Nephron (organoid): ENCODE data around the gene CRYGN.

Source experiments
- H3K27ac Mint-ChIP-seq, 3 experiments: 2 replicates each; pipeline ENCODE4 v1.8.0; 2020; ENCODE audit warnings: mixed read lengths in 3 of 3, mild to moderate bottlenecking in 2 of 3, moderate library complexity in 1 of 3
- H3K27me3 Mint-ChIP-seq: 2 replicates; pipeline ENCODE4 v1.8.0; 2021; ENCODE audit warnings: low read depth, mild to moderate bottlenecking, moderate library complexity, mixed read lengths
- H3K36me3 Mint-ChIP-seq: 2 replicates; pipeline ENCODE4 v1.8.0; 2020; ENCODE audit warnings: low read depth, mixed read lengths
- H3K4me1 Mint-ChIP-seq: 2 replicates; pipeline ENCODE4 v1.8.0; 2020; ENCODE audit warnings: mixed read lengths
- H3K4me3 Mint-ChIP-seq, 3 experiments: 2 replicates each; pipeline ENCODE4 v1.8.0; 2020; ENCODE audit warnings: mild to moderate bottlenecking in 3 of 3, mixed read lengths in 3 of 3, moderate library complexity in 2 of 3
- H3K9me3 Mint-ChIP-seq: 2 replicates; pipeline ENCODE4 v1.8.0; 2020; ENCODE audit warnings: mixed read lengths
- CTCF ChIP-seq, 3 experiments: fragments of 200-600 bp; sonication (generic); IDR thresholded peaks; one replicate each; pipeline ENCODE4 v1.5.0; 2021; ENCODE audit warnings: antibody characterized with exemption in 3 of 3; ENCODE audit not compliant: unreplicated experiment in 3 of 3

The CRYGN gene

GRCh38 chr7:151420144-151420543 is 19.8 kb downstream of the CRYGN start:
- Mint-ChIP-seq H3K27me3 (peaks cover 9% of the 10 kb centered on the region), H3K4me1 (peaks cover 14% of the 10 kb centered on the region), H3K4me3 (no peak overlapping the region), H3K9me3 (peaks cover 39% of the 10 kb centered on the region), H3K36me3 (peaks cover 28% of the 10 kb centered on the region), H3K27ac (no peak overlapping the region)
- no peak for TF ChIP-seq CTCF (IDR thresholded peaks at IDR 0.05; ENCODE audit: unreplicated experiment in 3 of 3)

GRCh38 chr7:151416941-151417315 is 23.0 kb downstream of the CRYGN start:
- peak overlapping the region; percentile 66 to 93 (median 73) for H3K27ac Mint-ChIP-seq
- H3K9me3 Mint-ChIP-seq = peaks cover 27% of the 10 kb centered on the region
- peaks cover 14% of the 10 kb centered on the region for H3K4me1 Mint-ChIP-seq
- no peak overlapping the region for H3K4me3 Mint-ChIP-seq
- peaks cover 22% of the 10 kb centered on the region for H3K36me3 Mint-ChIP-seq
- TF ChIP-seq CTCF (IDR thresholded peaks at IDR 0.05; ENCODE audit: unreplicated experiment in 3 of 3) = no peak
- peaks cover 17% of the 10 kb centered on the region for H3K27me3 Mint-ChIP-seq

- no peak overlapping the region for H3K4me3 Mint-ChIP-seq
- H3K36me3 Mint-ChIP-seq = peaks cover 18% of the 10 kb centered on the region
- peaks cover 14% of the 10 kb centered on the region for H3K4me1 Mint-ChIP-seq
- no peak for TF ChIP-seq CTCF (IDR thresholded peaks at IDR 0.05; ENCODE audit: unreplicated experiment in 3 of 3)
- H3K9me3 Mint-ChIP-seq = peaks cover 21% of the 10 kb centered on the region
- H3K27ac Mint-ChIP-seq = peak overlapping the region; percentile 66 to 93 (median 73)
- peaks cover 24% of the 10 kb centered on the region for H3K27me3 Mint-ChIP-seq
These were observed 23.6 kb downstream of the CRYGN start for GRCh38 chr7:151416112-151416940.

- Mint-ChIP-seq H3K9me3 (peaks cover 19% of the 10 kb centered on the region), H3K36me3 (peaks cover 17% of the 10 kb centered on the region), H3K4me1 (peaks cover 18% of the 10 kb centered on the region), H3K27ac (peak overlapping the region in 1 of 3 experiments; percentile 53), H3K27me3 (peaks cover 27% of the 10 kb centered on the region), H3K4me3 (no peak overlapping the region)
- no peak for TF ChIP-seq CTCF (IDR thresholded peaks at IDR 0.05; ENCODE audit: unreplicated experiment in 3 of 3)
These were observed 24.4 kb downstream of the CRYGN start for GRCh38 chr7:151415375-151416105.

- Mint-ChIP-seq H3K27me3 (peaks cover 34% of the 10 kb centered on the region), H3K9me3 (peaks cover 11% of the 10 kb centered on the region)
These were observed 26.7 kb downstream of the CRYGN start for GRCh38 chr7:151413241-151413640.

More at GRCh38 chr7:151413241-151413640, 26.7 kb downstream of the CRYGN start:
- H3K36me3 Mint-ChIP-seq = peaks cover 13% of the 10 kb centered on the region
- no peak overlapping the region for H3K4me3 Mint-ChIP-seq
- TF ChIP-seq CTCF (IDR thresholded peaks at IDR 0.05; ENCODE audit: unreplicated experiment in 3 of 3) = no peak
- H3K4me1 Mint-ChIP-seq = peaks cover 25% of the 10 kb centered on the region
- H3K27ac Mint-ChIP-seq = no peak overlapping the region
